ENCODE measurements around the gene CCDC57.

DNA sequence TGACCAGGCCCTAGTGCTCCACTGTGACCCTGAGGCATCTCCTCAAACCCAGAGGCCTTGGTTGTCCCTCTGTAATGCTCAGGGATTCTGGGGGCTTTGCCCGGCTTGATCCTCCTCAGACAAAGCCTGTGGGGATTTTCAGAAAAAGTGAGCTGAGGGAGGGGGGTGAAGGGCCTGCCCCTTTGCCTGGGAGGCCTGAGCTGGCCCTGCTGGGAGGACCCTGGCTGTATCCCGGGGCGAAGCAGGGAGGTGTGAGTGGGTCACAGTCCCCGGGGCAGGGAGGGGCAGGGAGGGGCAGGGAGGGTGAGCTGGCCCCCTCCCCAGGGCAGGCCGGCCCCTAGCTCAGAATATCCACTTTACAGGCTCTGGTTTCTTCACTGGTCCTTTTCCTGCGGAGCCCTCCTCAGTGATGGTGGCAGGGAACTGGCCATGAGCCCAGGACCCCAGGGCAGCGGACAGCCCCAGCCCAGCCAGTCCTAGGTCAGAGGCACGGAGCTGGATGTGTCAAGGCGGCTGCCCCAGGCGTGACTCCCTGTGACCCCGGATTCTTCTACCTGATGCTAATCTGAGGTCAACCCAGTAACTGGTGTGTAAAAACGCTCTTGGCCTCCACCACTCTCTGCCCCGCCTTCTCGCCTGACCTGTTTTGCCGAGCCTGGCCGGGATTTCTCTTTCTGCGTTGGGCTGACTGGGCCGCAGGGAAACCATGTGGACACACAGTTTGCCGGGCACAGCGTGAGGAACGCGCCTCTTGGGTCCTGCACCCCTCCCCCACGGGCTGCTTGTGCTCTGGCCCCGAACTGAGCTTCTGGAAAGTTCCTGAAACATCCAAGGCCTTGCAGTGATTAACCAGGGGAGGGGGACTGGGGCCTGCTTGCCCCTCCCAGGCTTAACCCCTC is 108.8 kb downstream of the CCDC57 start:
- TF ChIP-seq GATA3 (IDR thresholded peaks at IDR 0.05; ENCODE audit: low read depth, low read length), result no peak
- no peak for TF ChIP-seq GATA2 (IDR thresholded peaks at IDR 0.05; ENCODE audit: low read depth, low read length)
